GM21786 (cell line): ENCODE data around the gene BRD4.

Experiments
- ATAC-seq: cut with Tn5 transposase; IDR thresholded peaks from one replicate; pipeline ENCODE4 v1.9.1; 2021; ENCODE audit not compliant: unreplicated experiment

BRD4 gene

DNA sequence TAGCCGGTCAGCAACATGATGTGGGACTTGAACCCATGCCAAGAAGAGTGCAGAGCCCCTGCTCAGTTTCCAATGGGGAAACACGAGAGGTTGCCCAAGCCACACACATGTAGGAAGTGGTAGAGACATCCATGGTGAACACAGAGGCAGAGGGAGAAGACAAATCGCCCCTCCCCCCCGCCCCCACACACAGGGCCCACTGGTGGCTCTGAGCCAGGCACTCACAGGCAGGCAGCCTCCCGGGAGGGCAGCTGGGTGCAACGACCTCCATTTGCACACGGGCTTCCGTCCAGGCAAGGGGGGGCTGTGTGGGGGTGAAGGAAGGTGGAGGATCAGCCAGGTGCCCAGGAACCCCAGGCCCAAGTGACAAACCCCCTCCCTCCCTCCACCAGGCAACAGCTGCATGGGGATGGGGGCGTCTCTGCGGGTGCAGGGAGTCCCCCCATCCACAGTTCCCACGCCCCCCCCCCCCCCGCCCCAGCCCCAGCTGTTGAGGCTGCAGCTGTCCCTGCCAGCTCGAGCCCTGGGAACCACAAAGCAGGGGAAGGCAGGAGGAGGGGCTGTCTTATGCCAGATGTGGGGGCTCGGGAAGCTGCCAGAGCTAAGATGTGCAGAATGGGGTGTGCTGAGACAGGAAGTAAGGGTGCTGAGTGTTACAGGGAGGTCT is 134.9 kb downstream of the BRD4 start:
- no peak for ATAC-seq

DNA sequence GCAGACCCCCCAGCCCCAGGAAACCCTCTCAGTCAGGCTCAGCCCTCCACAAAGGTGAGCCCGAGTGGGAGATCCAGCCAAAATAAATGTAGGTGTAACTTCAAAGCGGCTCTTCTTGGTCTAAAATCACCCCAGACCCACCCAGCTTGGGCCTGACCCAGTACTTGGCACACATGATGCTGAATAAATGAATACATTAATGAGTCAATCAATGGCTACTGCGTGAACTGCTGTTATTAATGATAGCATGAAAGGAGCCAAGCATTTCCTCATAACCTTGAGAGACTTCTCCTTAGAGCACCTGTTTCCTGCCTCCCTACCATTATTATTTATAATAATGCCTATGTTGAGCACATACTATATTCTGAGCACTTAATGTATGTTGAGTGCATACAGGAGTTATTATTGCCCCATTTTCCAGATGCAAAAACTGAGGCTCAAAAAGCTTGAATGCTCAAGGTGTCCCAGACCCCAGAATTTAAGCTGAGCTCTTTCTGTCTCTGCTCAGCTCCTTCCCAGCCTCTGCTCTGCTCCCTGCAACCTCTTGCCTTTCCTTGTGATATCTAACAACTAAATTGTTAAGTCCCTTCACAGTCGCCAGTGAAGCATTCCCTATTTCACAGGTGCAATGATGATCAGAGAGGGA is 135.9 kb downstream of the BRD4 start:
- no peak for ATAC-seq

DNA sequence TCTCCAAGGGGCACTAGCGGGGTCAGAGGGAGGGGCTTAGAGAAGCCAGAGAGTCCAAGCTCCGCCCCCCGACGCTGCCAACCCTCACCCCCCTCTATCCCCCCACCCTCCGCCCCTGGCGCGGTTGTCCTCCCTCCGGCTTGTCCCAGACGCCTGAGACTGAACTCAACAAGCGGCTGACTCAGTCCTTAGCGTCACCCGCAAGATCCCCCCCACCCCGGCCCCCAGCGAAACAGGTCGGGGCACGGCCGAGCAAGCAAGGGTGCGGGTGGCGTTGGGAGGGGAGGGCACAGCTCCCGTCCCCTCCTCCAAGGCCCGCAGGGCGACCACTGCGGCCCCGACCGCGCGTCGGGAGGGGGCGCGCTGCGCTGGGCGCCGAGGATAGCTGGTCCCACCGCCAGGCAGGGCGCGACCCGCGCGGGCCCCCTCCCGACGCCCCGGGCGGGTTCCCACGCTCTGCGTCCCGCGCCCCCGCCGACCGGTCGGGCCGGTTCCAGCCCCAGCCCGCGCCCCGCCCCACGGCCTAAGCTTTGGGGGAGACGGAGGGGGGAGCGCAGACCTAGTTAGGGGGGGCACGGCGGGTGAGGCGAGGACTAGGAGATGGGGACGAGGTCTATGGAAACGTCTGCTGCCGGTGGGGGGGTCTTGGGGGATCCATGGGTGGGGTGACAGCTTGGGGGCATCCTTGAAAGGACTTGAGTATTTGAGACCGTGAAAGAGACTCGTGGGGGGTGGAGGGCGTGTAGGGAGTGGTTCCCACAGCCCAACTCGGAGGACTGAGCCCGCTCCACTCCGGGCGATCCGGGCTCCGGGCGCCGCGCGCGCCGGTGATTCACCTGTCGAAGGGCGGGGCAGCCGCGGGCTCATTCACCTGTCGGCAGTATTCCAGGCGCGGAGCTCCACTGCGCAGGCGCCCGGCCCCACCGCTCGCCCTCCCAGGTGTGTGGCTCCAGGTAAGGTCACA is 136.7 kb downstream of the BRD4 start:
- no peak for ATAC-seq

DNA sequence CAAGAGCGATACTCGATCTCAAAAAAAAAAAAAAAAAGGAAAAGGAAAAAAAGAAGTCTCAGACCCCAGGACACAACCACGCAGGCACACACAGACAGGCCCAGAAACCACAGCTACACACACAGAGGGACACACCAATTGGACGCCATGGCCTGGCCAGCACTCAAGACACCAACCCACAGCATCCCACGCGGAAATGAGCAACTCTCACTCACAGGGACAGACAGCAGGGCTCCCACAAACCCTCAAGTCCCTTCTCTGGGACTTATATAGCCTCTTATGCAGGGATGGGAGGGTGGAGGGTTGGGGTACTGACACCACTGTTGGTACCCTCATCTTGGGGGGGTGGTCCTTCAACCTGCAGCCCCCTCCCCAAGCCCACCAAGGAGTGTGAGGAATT is 137.4 kb downstream of the BRD4 start:
- no peak for ATAC-seq

DNA sequence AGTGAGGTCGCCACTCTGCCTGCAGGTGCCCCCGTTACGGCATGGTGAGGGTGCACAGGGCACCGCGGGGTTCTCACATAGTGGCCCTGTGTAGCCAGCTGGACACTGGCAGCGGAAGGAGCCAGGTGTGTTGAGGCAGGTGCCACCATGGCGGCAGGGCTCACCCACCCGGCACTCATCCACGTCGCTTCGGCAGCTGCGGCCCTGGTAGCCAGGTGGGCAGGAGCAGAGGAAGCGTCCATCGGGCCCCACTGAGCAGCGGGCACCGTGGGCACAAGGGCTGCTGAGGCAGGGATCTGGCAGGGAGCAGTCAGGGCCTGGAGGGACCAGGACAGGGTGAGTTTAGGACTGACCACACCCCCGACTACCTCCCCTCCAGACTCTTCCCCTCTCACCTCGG is 140.4 kb downstream of the BRD4 start:
- ATAC-seq, result no peak

DNA sequence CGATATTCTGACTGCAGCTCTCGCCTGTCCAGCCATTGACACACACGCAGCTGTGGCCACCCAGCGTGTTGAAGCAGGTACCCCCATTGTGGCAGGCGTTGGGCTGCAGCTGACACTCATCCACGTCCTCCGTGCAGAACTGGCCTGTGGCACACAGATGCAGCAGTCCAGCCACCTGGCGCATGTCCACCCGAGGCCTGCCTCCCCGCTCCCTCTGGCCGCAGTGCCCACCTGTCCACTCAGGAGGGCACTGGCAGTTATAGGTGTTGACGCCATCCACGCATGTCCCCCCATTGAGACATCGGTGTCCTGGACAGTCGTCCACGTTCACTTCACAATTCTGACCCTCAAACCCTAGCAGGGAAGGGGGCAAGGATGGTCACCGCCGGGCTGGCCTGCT is 140.8 kb downstream of the BRD4 start:
- ATAC-seq, result no peak

DNA sequence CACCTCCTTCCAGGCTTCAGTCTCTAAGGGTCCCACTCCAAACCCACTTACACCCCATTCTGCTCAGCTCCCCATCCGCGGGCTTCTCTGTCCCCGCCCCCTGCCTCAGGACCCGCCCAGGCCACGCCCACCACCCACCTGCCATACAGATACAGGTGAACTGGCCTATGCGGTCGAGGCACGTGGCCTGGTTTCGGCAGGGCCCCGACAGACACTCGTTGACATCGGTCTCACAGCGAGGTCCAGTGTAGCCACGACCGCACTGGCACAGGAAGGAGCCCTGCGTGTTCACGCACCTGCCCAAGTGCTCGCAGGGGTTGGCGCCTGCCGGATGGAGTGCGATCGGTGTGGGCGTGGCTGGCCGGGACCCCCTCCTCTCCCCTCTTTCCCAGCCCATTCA is 143.5 kb downstream of the BRD4 start:
- no peak for ATAC-seq

DNA sequence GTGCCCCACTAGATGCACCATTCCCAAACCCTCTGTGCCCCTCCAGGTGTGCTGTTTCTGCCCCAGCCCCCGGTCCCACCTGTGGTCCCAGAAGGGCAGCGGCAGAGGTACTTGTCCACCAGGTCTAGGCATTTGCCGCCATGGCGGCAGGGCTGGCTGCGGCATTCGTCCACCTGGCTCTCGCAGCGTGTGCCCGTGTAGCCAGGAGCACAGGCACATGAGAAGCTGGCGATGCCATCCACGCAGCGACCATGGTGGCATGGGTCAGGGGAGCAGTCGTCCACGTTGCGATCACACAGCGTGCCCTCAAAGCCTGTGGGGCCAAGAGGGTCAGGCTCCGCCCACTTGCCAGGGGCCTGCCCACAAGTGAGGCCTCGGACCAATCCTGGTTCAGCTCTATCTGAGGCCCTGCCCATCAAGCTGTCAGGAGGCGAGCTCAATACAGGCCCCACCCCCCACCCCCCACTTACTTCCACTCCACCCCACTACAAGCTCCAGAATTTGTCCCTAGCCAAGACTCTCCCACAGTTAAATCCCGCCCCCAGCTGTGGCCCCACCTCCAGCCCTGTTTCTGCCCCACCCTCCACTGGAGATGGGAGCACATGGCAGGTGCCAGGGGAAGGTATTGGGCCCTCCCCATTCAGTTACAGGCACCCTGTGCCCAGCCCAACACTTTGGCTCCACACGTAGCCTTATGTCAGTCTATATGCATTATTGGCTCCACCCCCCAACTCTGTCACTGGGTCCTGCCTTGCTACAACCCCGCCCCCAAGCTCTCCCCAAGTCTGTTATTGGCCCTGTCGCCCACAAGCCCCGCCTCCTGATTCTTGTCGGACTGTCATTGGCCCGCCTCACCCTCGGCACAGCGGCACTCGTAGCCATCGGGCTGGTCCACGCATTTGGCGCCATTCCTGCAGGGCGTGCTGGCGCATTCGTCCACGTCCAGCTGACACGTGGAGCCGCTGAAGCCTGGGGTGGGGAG is 145.0 kb downstream of the BRD4 start:
- no peak for ATAC-seq
